22Rv1 (cell line): ENCODE results near the gene LACTB.

Experiments
- CTCF ChIP-seq: fragments of 450-650 bp; IDR thresholded peaks from 2 replicates; pipeline ENCODE4 v1.5.1; 2017; ENCODE audit warnings: mild to moderate bottlenecking
- ZFX ChIP-seq: fragments of 450-650 bp; IDR thresholded peaks from 2 replicates; pipeline ENCODE4 v1.6.1; 2017; ENCODE audit warnings: antibody characterized with exemption, borderline replicate concordance

DNA sequence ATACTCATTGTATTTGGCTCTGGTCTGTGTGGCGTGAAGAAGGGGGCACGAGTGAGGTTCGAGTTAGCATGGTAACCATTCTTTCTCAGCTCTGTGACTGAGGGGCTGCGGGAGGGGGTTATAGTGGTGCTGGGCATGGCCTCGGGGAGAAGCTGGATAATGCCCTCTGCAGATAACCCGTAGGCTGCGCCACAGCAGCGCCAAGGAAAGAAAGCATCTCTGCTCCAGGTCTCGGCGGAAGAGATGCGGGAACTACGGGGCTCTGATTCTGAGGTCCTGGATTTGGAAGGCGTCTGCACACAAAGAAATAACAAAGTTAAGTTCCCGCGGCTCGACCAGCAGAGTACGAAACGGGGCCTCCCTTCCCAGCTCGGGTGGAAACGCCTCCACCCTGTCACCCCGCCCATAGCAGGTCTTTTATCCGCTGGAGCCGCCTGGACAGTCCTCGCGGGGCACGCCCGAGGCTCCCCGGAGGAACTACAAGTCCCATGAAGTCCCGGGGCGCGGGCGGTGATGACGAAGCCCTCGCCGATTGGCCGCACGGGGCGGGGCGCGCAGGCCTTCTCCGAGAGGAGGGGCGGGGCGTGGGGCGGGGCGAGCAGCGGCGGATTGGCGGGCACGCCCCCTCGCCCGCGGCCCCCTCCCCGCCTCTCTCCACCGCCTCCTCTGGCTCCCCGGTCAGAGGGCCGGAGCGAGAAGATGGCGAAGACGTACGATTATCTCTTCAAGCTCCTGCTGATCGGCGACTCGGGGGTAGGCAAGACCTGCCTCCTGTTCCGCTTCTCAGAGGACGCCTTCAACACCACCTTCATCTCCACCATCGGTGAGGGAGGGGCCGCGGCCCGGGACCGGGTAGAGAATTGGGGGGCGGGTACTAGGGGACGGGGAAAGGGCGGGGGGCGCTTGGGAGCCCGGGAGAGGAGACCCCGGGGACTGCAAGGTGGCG is 67.5 kb downstream of the LACTB start, which contains the start of gene RAB8B:
- TF ChIP-seq CTCF (no peak), ZFX (no peak)
